ENCODE results near the gene XAGE5. TPM values are rescaled to one million over a fixed set of nuclear protein-coding genes. Genes with fewer than 3 reads are reported as not detected.

Gene XAGE5, protein sequence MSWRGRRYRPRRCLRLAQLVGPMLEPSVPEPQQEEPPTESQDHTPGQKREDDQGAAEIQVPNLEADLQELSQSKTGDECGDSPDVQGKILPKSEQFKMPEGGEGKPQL
- total RNA-seq: not detected in 2 replicates

DNA sequence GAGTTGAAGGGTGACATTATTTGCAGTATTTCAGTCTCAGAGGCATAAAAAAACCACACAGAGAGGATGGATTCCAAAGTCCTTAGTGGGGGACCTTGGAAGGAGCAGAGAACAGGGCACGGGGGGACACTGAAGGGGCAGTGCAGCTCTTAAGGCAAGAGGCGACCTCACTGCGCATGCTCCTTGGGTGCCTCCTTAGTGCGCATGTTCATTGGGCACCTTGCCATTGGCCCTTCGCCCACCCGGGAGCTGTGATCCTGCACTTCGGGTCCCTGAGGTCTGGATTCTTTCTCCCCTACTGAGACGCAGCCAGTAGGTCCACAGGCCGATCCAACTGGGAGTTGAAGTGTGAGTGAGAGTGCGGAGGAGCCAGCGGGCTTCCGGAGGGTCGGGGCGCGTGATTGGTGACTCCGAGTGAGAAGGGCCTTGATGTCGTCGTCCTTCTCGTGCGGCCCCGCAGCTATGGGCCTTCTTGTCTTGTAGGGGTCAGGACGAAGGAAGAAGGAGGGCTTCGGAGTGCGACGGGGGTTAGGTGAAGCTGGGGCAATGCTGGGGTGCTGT lies at the start of gene XAGE5:
XAGE5 (plus strand) TSS at position 223 of the 561 bp plus-strand sequence. CDS start 1,280 bp downstream, outside the sequence.

DNA sequence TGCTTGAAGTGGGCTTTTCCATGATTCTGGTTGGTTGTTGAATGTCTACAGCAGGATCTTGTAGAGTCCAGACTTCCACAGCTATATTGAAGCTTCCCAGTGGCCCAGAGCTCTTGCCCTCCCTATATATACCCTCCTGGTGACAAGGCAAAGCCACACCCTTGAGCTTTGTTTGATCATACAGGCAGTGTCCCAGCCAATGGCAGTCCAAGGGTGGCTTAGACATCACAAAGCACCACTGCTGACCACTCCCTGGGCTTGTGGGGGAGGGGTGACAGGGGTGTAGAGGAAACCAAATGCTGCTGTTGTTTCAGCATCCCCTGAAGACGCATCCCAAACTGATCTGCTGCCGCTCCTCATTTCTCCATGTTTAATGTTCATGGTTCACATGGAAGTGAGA lies 13.8 kb upstream of the XAGE5 start, which contains the start of gene SPANXN5:
SPANXN5 (minus strand) TSS at position 101 of the 400 bp plus-strand sequence; CDS start at position 22, 79 bp downstream.

Other genes starting within 250 kb of the XAGE5 start
- gene SSX7, start 156.4 kb upstream of the XAGE5 start, total RNA-seq: not detected in 2 replicates
- gene SSX2, start 104.1 kb upstream of the XAGE5 start, total RNA-seq: not detected in 2 replicates
- gene SSX2B, start 60.0 kb upstream of the XAGE5 start, total RNA-seq: not detected in 2 replicates
- not detected in 2 replicates for gene SPANXN5, start 13.9 kb upstream of the XAGE5 start, total RNA-seq
- not detected in 2 replicates for gene XAGE3, start 56.8 kb downstream of the XAGE5 start, total RNA-seq
- 14.7 and 23.3 TPM in 2 replicates for gene FAM156B, start 86.0 kb downstream of the XAGE5 start, total RNA-seq
- gene FAM156A, start 147.2 kb downstream of the XAGE5 start, total RNA-seq: 5.6 and 6.5 TPM in 2 replicates
- gene GPR173, start 237.5 kb downstream of the XAGE5 start, total RNA-seq: 3.9 and 11.3 TPM in 2 replicates